Measurements from ENCODE around the gene CDH13. TPM values are rescaled to one million over a fixed set of nuclear protein-coding genes. Genes with fewer than 3 reads are reported as not detected.

Gene CDH13
- total and polyA plus RNA-seq, 2 experiments from 2014 or later = 1.6 to 4.4 TPM

DNA sequence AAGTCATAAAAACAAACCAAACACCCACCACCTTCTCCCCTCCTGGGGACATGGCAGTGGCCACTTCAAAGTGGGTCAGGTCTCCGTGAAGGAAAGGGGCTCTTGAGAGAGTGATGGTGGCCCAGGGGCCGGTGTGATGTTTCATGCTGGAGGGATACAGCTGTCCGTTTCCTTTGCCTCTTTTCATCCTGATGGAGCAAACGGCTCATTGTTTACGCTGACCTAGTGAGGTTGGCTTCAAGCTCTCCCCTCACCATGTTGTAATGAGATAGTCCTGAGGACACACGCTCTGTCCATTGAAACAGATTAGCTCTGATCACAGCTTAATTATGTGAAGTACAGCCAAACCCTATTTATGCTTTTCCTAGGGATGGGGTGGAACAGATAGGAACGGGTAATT, 34.2 kb downstream of the CDH13 start (continued):
- TF ChIP-seq, protein P1, sequence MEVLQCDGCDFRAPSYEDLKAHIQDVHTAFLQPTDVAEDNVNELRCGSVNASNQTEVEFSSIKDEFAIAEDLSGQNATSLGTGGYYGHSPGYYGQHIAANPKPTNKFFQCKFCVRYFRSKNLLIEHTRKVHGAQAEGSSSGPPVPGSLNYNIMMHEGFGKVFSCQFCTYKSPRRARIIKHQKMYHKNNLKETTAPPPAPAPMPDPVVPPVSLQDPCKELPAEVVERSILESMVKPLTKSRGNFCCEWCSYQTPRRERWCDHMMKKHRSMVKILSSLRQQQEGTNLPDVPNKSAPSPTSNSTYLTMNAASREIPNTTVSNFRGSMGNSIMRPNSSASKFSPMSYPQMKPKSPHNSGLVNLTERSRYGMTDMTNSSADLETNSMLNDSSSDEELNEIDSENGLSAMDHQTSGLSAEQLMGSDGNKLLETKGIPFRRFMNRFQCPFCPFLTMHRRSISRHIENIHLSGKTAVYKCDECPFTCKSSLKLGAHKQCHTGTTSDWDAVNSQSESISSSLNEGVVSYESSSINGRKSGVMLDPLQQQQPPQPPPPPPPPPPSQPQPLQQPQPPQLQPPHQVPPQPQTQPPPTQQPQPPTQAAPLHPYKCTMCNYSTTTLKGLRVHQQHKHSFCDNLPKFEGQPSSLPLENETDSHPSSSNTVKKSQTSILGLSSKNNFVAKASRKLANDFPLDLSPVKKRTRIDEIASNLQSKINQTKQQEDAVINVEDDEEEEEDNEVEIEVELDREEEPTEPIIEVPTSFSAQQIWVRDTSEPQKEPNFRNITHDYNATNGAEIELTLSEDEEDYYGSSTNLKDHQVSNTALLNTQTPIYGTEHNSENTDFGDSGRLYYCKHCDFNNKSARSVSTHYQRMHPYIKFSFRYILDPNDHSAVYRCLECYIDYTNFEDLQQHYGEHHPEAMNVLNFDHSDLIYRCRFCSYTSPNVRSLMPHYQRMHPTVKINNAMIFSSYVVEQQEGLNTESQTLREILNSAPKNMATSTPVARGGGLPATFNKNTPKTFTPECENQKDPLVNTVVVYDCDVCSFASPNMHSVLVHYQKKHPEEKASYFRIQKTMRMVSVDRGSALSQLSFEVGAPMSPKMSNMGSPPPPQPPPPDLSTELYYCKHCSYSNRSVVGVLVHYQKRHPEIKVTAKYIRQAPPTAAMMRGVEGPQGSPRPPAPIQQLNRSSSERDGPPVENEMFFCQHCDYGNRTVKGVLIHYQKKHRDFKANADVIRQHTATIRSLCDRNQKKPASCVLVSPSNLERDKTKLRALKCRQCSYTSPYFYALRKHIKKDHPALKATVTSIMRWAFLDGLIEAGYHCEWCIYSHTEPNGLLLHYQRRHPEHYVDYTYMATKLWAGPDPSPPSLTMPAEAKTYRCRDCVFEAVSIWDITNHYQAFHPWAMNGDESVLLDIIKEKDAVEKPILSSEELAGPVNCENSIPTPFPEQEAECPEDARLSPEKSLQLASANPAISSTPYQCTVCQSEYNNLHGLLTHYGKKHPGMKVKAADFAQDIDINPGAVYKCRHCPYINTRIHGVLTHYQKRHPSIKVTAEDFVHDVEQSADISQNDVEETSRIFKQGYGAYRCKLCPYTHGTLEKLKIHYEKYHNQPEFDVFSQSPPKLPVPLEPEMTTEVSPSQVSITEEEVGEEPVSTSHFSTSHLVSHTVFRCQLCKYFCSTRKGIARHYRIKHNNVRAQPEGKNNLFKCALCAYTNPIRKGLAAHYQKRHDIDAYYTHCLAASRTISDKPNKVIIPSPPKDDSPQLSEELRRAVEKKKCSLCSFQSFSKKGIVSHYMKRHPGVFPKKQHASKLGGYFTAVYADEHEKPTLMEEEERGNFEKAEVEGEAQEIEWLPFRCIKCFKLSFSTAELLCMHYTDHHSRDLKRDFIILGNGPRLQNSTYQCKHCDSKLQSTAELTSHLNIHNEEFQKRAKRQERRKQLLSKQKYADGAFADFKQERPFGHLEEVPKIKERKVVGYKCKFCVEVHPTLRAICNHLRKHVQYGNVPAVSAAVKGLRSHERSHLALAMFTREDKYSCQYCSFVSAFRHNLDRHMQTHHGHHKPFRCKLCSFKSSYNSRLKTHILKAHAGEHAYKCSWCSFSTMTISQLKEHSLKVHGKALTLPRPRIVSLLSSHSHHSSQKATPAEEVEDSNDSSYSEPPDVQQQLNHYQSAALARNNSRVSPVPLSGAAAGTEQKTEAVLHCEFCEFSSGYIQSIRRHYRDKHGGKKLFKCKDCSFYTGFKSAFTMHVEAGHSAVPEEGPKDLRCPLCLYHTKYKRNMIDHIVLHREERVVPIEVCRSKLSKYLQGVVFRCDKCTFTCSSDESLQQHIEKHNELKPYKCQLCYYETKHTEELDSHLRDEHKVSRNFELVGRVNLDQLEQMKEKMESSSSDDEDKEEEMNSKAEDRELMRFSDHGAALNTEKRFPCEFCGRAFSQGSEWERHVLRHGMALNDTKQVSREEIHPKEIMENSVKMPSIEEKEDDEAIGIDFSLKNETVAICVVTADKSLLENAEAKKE (CRISPR knock-in tag; IDR thresholded peaks at IDR 0.05) = no peak
- TF ChIP-seq JUNB (IDR thresholded peaks at IDR 0.05; ENCODE audit: unreplicated experiment) (no peak), EZH2 (IDR thresholded peaks at IDR 0.05; ENCODE audit: low read depth, unreplicated experiment) (no peak), ZNF114 (CRISPR knock-in tag; IDR thresholded peaks at IDR 0.05) (no peak), STAT1 (IDR thresholded peaks at IDR 0.05; ENCODE audit: unreplicated experiment) (no peak), EZH2phosphoT487 (IDR thresholded peaks at IDR 0.05; ENCODE audit: unreplicated experiment) (no peak)

DNA sequence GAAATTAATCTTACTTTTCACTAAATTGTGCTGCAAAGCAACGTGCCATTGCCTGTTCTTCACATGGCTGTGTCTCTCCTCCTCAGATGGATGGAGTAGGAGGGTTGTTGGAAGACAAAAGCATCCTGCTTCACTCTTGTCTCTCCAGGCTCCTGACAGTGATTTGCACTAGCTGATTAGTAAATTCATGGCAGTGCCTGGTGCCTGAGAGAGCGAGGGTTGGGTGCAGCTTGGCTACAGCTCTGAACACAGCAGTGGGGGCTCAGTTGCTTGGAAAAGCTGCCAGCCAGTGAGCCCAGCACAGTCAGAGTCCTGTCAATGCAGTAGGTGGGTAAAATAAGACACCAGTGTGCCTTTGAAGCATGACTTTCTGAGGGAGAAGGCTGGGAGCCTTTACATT, 37.4 kb downstream of the CDH13 start:
- Histone ChIP-seq H3K4me1 (ENCODE audit: insufficient read depth) (no peaks in the 10 kb centered on the region), H3K27ac (ENCODE audit: low read depth) (no peak overlapping the region), H3F3A (replicated peaks; ENCODE audit: low read depth) (no peaks in the 10 kb centered on the region), H3K36me3 (ENCODE audit: insufficient read depth) (no peaks in the 10 kb centered on the region), H3K27me3 (ENCODE audit: insufficient read depth) (no peaks in the 10 kb centered on the region), H3K9me2 (ENCODE audit: insufficient read depth) (peaks cover 8% of the 10 kb centered on the region), H3K4me2 (no peak overlapping the region), H3K4me3 (no peak overlapping the region), H3K79me2 (replicated peaks; ENCODE audit: insufficient read depth) (no peaks in the 10 kb centered on the region), H4K20me1 (replicated peaks; ENCODE audit: insufficient read depth) (no peaks in the 10 kb centered on the region), H2AFZ (no peak overlapping the region)
- no peak for ATAC-seq
- Mint-ChIP-seq H3K36me3 (ENCODE audit: low read depth) (no peaks in the 10 kb centered on the region), H3K27me3 (ENCODE audit: insufficient read depth, low read depth, poor library complexity) (no peaks in the 10 kb centered on the region), H3K9me3 (no peaks in the 10 kb centered on the region), H3K4me1 (peaks cover 4% of the 10 kb centered on the region; the same call in 1 of the 3 replicates), H3K4me3 (no peak overlapping the region), H3K27ac (no peak overlapping the region)
- DNase-seq (ENCODE audit: low spot score) = no peak
- TF ChIP-seq CREB1 (CRISPR knock-in tag; IDR thresholded peaks at IDR 0.05; ENCODE audit: low read depth) = no peak
- no peak for TF ChIP-seq JUNB (IDR thresholded peaks at IDR 0.05; ENCODE audit: unreplicated experiment)
- TF ChIP-seq, protein P1 (CRISPR knock-in tag; IDR thresholded peaks at IDR 0.05) = no peak
- TF ChIP-seq NANOG (IDR thresholded peaks at IDR 0.05; ENCODE audit: borderline replicate concordance) = no peak
- TF ChIP-seq, protein P2, sequence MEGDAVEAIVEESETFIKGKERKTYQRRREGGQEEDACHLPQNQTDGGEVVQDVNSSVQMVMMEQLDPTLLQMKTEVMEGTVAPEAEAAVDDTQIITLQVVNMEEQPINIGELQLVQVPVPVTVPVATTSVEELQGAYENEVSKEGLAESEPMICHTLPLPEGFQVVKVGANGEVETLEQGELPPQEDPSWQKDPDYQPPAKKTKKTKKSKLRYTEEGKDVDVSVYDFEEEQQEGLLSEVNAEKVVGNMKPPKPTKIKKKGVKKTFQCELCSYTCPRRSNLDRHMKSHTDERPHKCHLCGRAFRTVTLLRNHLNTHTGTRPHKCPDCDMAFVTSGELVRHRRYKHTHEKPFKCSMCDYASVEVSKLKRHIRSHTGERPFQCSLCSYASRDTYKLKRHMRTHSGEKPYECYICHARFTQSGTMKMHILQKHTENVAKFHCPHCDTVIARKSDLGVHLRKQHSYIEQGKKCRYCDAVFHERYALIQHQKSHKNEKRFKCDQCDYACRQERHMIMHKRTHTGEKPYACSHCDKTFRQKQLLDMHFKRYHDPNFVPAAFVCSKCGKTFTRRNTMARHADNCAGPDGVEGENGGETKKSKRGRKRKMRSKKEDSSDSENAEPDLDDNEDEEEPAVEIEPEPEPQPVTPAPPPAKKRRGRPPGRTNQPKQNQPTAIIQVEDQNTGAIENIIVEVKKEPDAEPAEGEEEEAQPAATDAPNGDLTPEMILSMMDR (conservative IDR thresholded peaks at IDR 0.05; ENCODE audit: low read depth in 2 of 2) = no peak

Measured in GM23338 (cell line).